Astrocyte (in vitro differentiated cells and primary cell): ENCODE data around the gene ERI2. TPM values are rescaled to one million over a fixed set of nuclear protein-coding genes. Genes with fewer than 3 reads are reported as not detected.
"Not testable (repeated sequence)": the region's sequence is repeated elsewhere in the genome, so short reads cannot be mapped to it uniquely, and the experiment has no call there.

Source experiments
- DNase-seq: peaks from one replicate; pipeline ENCODE4 v3.0.0-alpha.2; 2010; ENCODE audit warnings: low read depth
- FAIRE-seq: peaks from 2 replicates; lab custom pipeline; 2011; peaks lifted over from hg19 to GRCh38; lab: Jason Lieb, UNC
- H2AFZ ChIP-seq: 2 replicates; pipeline ENCODE4 v1.6.0; 2012; ENCODE audit warnings: low read depth, low read length, inconsistent platforms
- H3K27ac ChIP-seq: 2 replicates; pipeline ENCODE4 v1.5.1; 2011; ENCODE audit warnings: low read depth, low read length, inconsistent platforms
- H3K27me3 ChIP-seq: 2 replicates; pipeline ENCODE4 v1.6.0; 2011; ENCODE audit warnings: low read length, inconsistent platforms; ENCODE audit not compliant: insufficient read depth
- H3K36me3 ChIP-seq: 2 replicates; pipeline ENCODE4 v1.5.1; 2011; ENCODE audit warnings: low read length, inconsistent platforms; ENCODE audit not compliant: insufficient read depth
- H3K4me1 ChIP-seq: 2 replicates; pipeline ENCODE4 v1.5.1; 2011; ENCODE audit warnings: low read length, inconsistent platforms; ENCODE audit not compliant: insufficient read depth
- H3K4me2 ChIP-seq: 2 replicates; pipeline ENCODE4 v1.6.0; 2012; ENCODE audit warnings: low read length, inconsistent platforms
- H3K4me3 ChIP-seq: 2 replicates; pipeline ENCODE4 v1.5.1; 2011; ENCODE audit warnings: low read depth, mild to moderate bottlenecking, low read length, inconsistent platforms; ENCODE audit not compliant: insufficient read depth
- H3K79me2 ChIP-seq: 2 replicates; pipeline ENCODE4 v1.6.0; 2012; ENCODE audit warnings: mild to moderate bottlenecking, low read length, inconsistent platforms; ENCODE audit not compliant: insufficient read depth
- H3K9ac ChIP-seq: 2 replicates; pipeline ENCODE4 v1.6.0; 2012; ENCODE audit warnings: mild to moderate bottlenecking, low read length, inconsistent platforms
- H3K9me3 ChIP-seq: 2 replicates; pipeline ENCODE4 v1.5.1; 2012; ENCODE audit warnings: low read depth, mild to moderate bottlenecking, low read length, inconsistent platforms; ENCODE audit not compliant: insufficient read depth
- H4K20me1 ChIP-seq: 2 replicates; pipeline ENCODE4 v1.6.0; 2012; ENCODE audit warnings: low read length, inconsistent platforms; ENCODE audit not compliant: insufficient read depth
- H3K27ac Mint-ChIP-seq: one replicate; pipeline ENCODE4 v1.8.0; 2021; ENCODE audit warnings: mild to moderate bottlenecking, mixed read lengths; ENCODE audit not compliant: unreplicated experiment
- H3K27me3 Mint-ChIP-seq: one replicate; pipeline ENCODE4 v1.8.0; 2021; ENCODE audit warnings: low read depth, mixed read lengths; ENCODE audit not compliant: unreplicated experiment
- H3K36me3 Mint-ChIP-seq: one replicate; pipeline ENCODE4 v1.8.0; 2021; ENCODE audit warnings: low read depth, mixed read lengths; ENCODE audit not compliant: unreplicated experiment
- H3K4me1 Mint-ChIP-seq: one replicate; pipeline ENCODE4 v1.8.0; 2021; ENCODE audit warnings: low read depth, mixed read lengths; ENCODE audit not compliant: unreplicated experiment
- H3K4me3 Mint-ChIP-seq: one replicate; pipeline ENCODE4 v1.8.0; 2021; ENCODE audit warnings: mild to moderate bottlenecking, moderate library complexity, mixed read lengths; ENCODE audit not compliant: unreplicated experiment
- H3K9me3 Mint-ChIP-seq: one replicate; pipeline ENCODE4 v1.8.0; 2021; ENCODE audit warnings: mild to moderate bottlenecking, mixed read lengths; ENCODE audit not compliant: unreplicated experiment
- CTCF ChIP-seq: IDR thresholded peaks from 2 replicates; pipeline ENCODE4 v1.5.1; 2011; ENCODE audit warnings: low read depth, mild to moderate bottlenecking, inconsistent platforms, low read length, moderate library complexity; ENCODE audit not compliant: insufficient read depth
- EZH2 ChIP-seq: IDR thresholded peaks from 2 replicates; pipeline ENCODE4 v1.6.1; 2012; ENCODE audit warnings: mild to moderate bottlenecking, low read length, inconsistent platforms; ENCODE audit not compliant: insufficient read depth
- total RNA-seq: library from RNA; stranded (reverse); gene quantifications from 2 replicates; pipeline ENCODE4 v1.2.1, GENCODE V29; 2021

The ERI2 gene
- total RNA-seq, 1 donor from 2014 or later: 12.9 TPM

- no peak overlapping the region for H3K4me3 ChIP-seq
- Mint-ChIP-seq H3K4me3 (no peak overlapping the region), H3K4me1 (no peaks in the 10 kb centered on the region), H3K9me3 (no peaks in the 10 kb centered on the region), H3K27me3 (no peaks in the 10 kb centered on the region), H3K27ac (no peak overlapping the region), H3K36me3 (no peaks in the 10 kb centered on the region)
- no peaks in the 10 kb centered on the region for H4K20me1 ChIP-seq
- peaks cover 2% of the 10 kb centered on the region for H3K27me3 ChIP-seq
- no peaks in the 10 kb centered on the region for H3K79me2 ChIP-seq
- no peak overlapping the region for H3K27ac ChIP-seq
- no peak overlapping the region for H3K4me2 ChIP-seq
- FAIRE-seq: no peak
- no peak for TF ChIP-seq CTCF
- no peak for TF ChIP-seq EZH2
- no peaks in the 10 kb centered on the region for H3K36me3 ChIP-seq
- DNase-seq: no peak
- H3K9ac ChIP-seq: no peak overlapping the region
- H3K4me1 ChIP-seq: peaks cover 3% of the 10 kb centered on the region
- H3K9me3 ChIP-seq: no peaks in the 10 kb centered on the region
- no peak overlapping the region for H2AFZ ChIP-seq
Measured at GRCh38 chr16:20766294-20766693, 40.0 kb downstream of the ERI2 start.

- no peak overlapping the region for H3K27ac ChIP-seq
- DNase-seq (no peak), FAIRE-seq (no peak)
- H4K20me1 ChIP-seq: no peaks in the 10 kb centered on the region
- no peak for TF ChIP-seq EZH2
- no peak for TF ChIP-seq CTCF
- no peaks in the 10 kb centered on the region for H3K79me2 ChIP-seq
- H3K4me2 ChIP-seq: no peak overlapping the region
- Mint-ChIP-seq H3K27ac (no peak overlapping the region), H3K4me1 (no peaks in the 10 kb centered on the region), H3K4me3 (no peak overlapping the region), H3K9me3 (peaks cover under 1% of the 10 kb centered on the region), H3K27me3 (no peaks in the 10 kb centered on the region), H3K36me3 (no peaks in the 10 kb centered on the region)
- no peaks in the 10 kb centered on the region for H3K9me3 ChIP-seq
- H3K9ac ChIP-seq: no peak overlapping the region
- H3K27me3 ChIP-seq: peaks cover 2% of the 10 kb centered on the region
- H3K36me3 ChIP-seq: no peaks in the 10 kb centered on the region
- peaks cover 3% of the 10 kb centered on the region for H3K4me1 ChIP-seq
- H3K4me3 ChIP-seq: no peak overlapping the region
- no peak overlapping the region for H2AFZ ChIP-seq
Measured at GRCh38 chr16:20765732-20766131, 40.5 kb downstream of the ERI2 start.

GRCh38 chr16:20764448-20764847, 41.8 kb downstream of the ERI2 start:
- not testable (repeated sequence) for H3K36me3 Mint-ChIP-seq, H3K9me3 Mint-ChIP-seq, H3K4me3 ChIP-seq, H3K4me2 ChIP-seq, H3K4me3 Mint-ChIP-seq, H3K9ac ChIP-seq, H3K79me2 ChIP-seq, H3K27ac ChIP-seq, H3K36me3 ChIP-seq, FAIRE-seq, H3K27ac Mint-ChIP-seq, H3K4me1 ChIP-seq, H2AFZ ChIP-seq, H3K27me3 Mint-ChIP-seq, DNase-seq, H3K9me3 ChIP-seq, H4K20me1 ChIP-seq, H3K27me3 ChIP-seq, H3K4me1 Mint-ChIP-seq
